ENCODE results near the gene MYOZ2.

The MYOZ2 gene

GRCh38 chr4:119093042-119093827 lies 42.4 kb upstream of the MYOZ2 start:
- Histone ChIP-seq H3K36me3 (ENCODE audit: insufficient read depth, low read length) (no peaks in the 10 kb centered on the region), H3K27me3 (ENCODE audit: insufficient read depth, low read length) (no peaks in the 10 kb centered on the region), H3K27ac (ENCODE audit: low read depth, low read length, poor library complexity, severe bottlenecking) (no peak overlapping the region), H3K9me3 (ENCODE audit: low read length) (no peaks in the 10 kb centered on the region), H3K4me2 (ENCODE audit: low read length) (no peak overlapping the region), H4K20me1 (ENCODE audit: insufficient read depth, low read length) (no peaks in the 10 kb centered on the region), H3K9ac (ENCODE audit: low read length) (no peak overlapping the region), H3K4me3 (ENCODE audit: low read depth, low read length, poor library complexity, severe bottlenecking) (no peak overlapping the region), H3F3A (ENCODE audit: insufficient read depth, low read length) (no peaks in the 10 kb centered on the region), H3K9me2 (ENCODE audit: low read depth, low read length) (no peaks in the 10 kb centered on the region), H2AFZ (ENCODE audit: low read length) (no peak overlapping the region), H3K4me1 (ENCODE audit: insufficient read depth, low read length, severe bottlenecking) (peaks cover 5% of the 10 kb centered on the region), H3K79me2 (ENCODE audit: insufficient read depth, low read length) (no peaks in the 10 kb centered on the region)
- no peak for TF ChIP-seq EZH2 (IDR thresholded peaks at IDR 0.05; ENCODE audit: borderline replicate concordance, low read length)
- no peak for TF ChIP-seq CTCF (IDR thresholded peaks at IDR 0.05; ENCODE audit: low read length)

- H3K27ac ChIP-seq (ENCODE audit: low read depth, low read length, poor library complexity, severe bottlenecking), result no peak overlapping the region
- H3K9me3 ChIP-seq (ENCODE audit: low read length), result no peaks in the 10 kb centered on the region
- no peak overlapping the region for H3K4me2 ChIP-seq (ENCODE audit: low read length)
Observed at GRCh38 chr4:119097282-119097900, 38.2 kb upstream of the MYOZ2 start.

GRCh38 chr4:119098306-119098705 lies 37.3 kb upstream of the MYOZ2 start:
- H3K4me1 ChIP-seq (ENCODE audit: insufficient read depth, low read length, severe bottlenecking), result peaks cover 5% of the 10 kb centered on the region
- no peaks in the 10 kb centered on the region for H3K36me3 ChIP-seq (ENCODE audit: insufficient read depth, low read length)
- H3K4me3 ChIP-seq (ENCODE audit: low read depth, low read length, poor library complexity, severe bottlenecking), result no peak overlapping the region
- H2AFZ ChIP-seq (ENCODE audit: low read length), result no peak overlapping the region
- H3K27ac ChIP-seq (ENCODE audit: low read depth, low read length, poor library complexity, severe bottlenecking), result no peak overlapping the region
- no peaks in the 10 kb centered on the region for H3K27me3 ChIP-seq (ENCODE audit: insufficient read depth, low read length)
- H4K20me1 ChIP-seq (ENCODE audit: insufficient read depth, low read length), result no peaks in the 10 kb centered on the region
- H3K9ac ChIP-seq (ENCODE audit: low read length), result no peak overlapping the region
- no peaks in the 10 kb centered on the region for H3F3A ChIP-seq (ENCODE audit: insufficient read depth, low read length)
- H3K9me2 ChIP-seq (ENCODE audit: low read depth, low read length), result no peaks in the 10 kb centered on the region
- TF ChIP-seq CTCF (IDR thresholded peaks at IDR 0.05; ENCODE audit: low read length) (no peak), EZH2 (IDR thresholded peaks at IDR 0.05; ENCODE audit: borderline replicate concordance, low read length) (no peak)
- H3K79me2 ChIP-seq (ENCODE audit: insufficient read depth, low read length), result no peaks in the 10 kb centered on the region
- H3K9me3 ChIP-seq (ENCODE audit: low read length), result no peaks in the 10 kb centered on the region
- H3K4me2 ChIP-seq (ENCODE audit: low read length), result no peak overlapping the region

More at GRCh38 chr4:119097282-119097900, 38.2 kb upstream of the MYOZ2 start:
- no peaks in the 10 kb centered on the region for H3K79me2 ChIP-seq (ENCODE audit: insufficient read depth, low read length)
- no peak overlapping the region for H2AFZ ChIP-seq (ENCODE audit: low read length)
- no peak overlapping the region for H3K4me3 ChIP-seq (ENCODE audit: low read depth, low read length, poor library complexity, severe bottlenecking)
- TF ChIP-seq EZH2 (IDR thresholded peaks at IDR 0.05; ENCODE audit: borderline replicate concordance, low read length) (no peak), CTCF (IDR thresholded peaks at IDR 0.05; ENCODE audit: low read length) (no peak)
- H3K36me3 ChIP-seq (ENCODE audit: insufficient read depth, low read length), result no peaks in the 10 kb centered on the region
- no peaks in the 10 kb centered on the region for H3F3A ChIP-seq (ENCODE audit: insufficient read depth, low read length)
- H3K27me3 ChIP-seq (ENCODE audit: insufficient read depth, low read length), result no peaks in the 10 kb centered on the region
- peaks cover 5% of the 10 kb centered on the region for H3K4me1 ChIP-seq (ENCODE audit: insufficient read depth, low read length, severe bottlenecking)
- no peaks in the 10 kb centered on the region for H4K20me1 ChIP-seq (ENCODE audit: insufficient read depth, low read length)
- H3K9me2 ChIP-seq (ENCODE audit: low read depth, low read length), result no peaks in the 10 kb centered on the region
- no peak overlapping the region for H3K9ac ChIP-seq (ENCODE audit: low read length)

All from OCI-LY1 (cell line).